Stimulated activated CD4-positive, alpha-beta T cell treated with anti-CD3 and anti-CD28 coated beads, Interleukin-15, amount 100 ng/mL, for 24 hours (primary cell): ENCODE data around the gene DIP2C.
"Not testable (repeated sequence)": the region's sequence is repeated elsewhere in the genome, so short reads cannot be mapped to it uniquely, and the experiment has no call there.

Source experiments
- DNase-seq: peaks from one replicate; pipeline ENCODE4 v3.0.0-alpha.2; 2020

DIP2C gene

GRCh38 chr10:528173-529165 lies 161.0 kb downstream of the DIP2C start:
- no peak for DNase-seq

GRCh38 chr10:527416-527815 lies 162.1 kb downstream of the DIP2C start:
- DNase-seq: no peak

GRCh38 chr10:526651-527312 lies 162.7 kb downstream of the DIP2C start:
- no peak for DNase-seq

- no peak for DNase-seq
Measured at GRCh38 chr10:525565-526315, 163.7 kb downstream of the DIP2C start.

GRCh38 chr10:523925-524324 lies 165.5 kb downstream of the DIP2C start:
- no peak for DNase-seq

- no peak for DNase-seq
Measured at GRCh38 chr10:522350-522749, 167.1 kb downstream of the DIP2C start.

GRCh38 chr10:521261-522250 lies 167.9 kb downstream of the DIP2C start:
- DNase-seq: no peak

GRCh38 chr10:520402-520787 lies 169.1 kb downstream of the DIP2C start:
- no peak for DNase-seq

GRCh38 chr10:519716-520401 lies 169.6 kb downstream of the DIP2C start:
- DNase-seq: no peak

- DNase-seq: no peak
Measured at GRCh38 chr10:519055-519715, 170.3 kb downstream of the DIP2C start.

GRCh38 chr10:517872-518475 lies 171.5 kb downstream of the DIP2C start:
- no peak for DNase-seq

GRCh38 chr10:517241-517830 lies 172.1 kb downstream of the DIP2C start:
- no peak for DNase-seq

- DNase-seq: no peak
Measured at GRCh38 chr10:516764-517163, 172.7 kb downstream of the DIP2C start.

- DNase-seq: no peak
Measured at GRCh38 chr10:515674-516073, 173.8 kb downstream of the DIP2C start.

GRCh38 chr10:514137-514671 lies 175.3 kb downstream of the DIP2C start:
- DNase-seq: no peak

- no peak for DNase-seq
Measured at GRCh38 chr10:513393-513792, 176.1 kb downstream of the DIP2C start.

- not testable (repeated sequence) for DNase-seq
Measured at GRCh38 chr10:512661-513060, 176.8 kb downstream of the DIP2C start.

GRCh38 chr10:511849-512191 lies 177.6 kb downstream of the DIP2C start:
- DNase-seq: no peak

- peak; percentile 89 for DNase-seq
Measured at GRCh38 chr10:511101-511848, 178.2 kb downstream of the DIP2C start.
